Prostate gland (tissue), 2 donors: Measurements from ENCODE around the gene BOLA1.
A peak's percentile ranks its signal among the peaks of the same experiment; 100 is the strongest.

Experiments
- POLR2AphosphoS5 ChIP-seq: sonication (generic); formaldehyde crosslinking; IDR thresholded peaks from one replicate; pipeline ENCODE4 v1.6.1; 2017; ENCODE audit warnings: antibody characterized with exemption
- TF ChIP-seq, protein P1 (sequence below), 4 experiments: fragments of 200-600 bp in 2 of 4; fragments of 450-650 bp in 2 of 4; sonication (generic) in 2 of 4; IDR thresholded peaks; 1 replicate in 3 of 4; 2 replicates in 1 of 4; pipeline ENCODE4 v1.5.1; 2016 to 2019; ENCODE audit warnings: antibody characterized with exemption in 4 of 4, mild to moderate bottlenecking in 2 of 4, moderate library complexity in 2 of 4

DNA sequence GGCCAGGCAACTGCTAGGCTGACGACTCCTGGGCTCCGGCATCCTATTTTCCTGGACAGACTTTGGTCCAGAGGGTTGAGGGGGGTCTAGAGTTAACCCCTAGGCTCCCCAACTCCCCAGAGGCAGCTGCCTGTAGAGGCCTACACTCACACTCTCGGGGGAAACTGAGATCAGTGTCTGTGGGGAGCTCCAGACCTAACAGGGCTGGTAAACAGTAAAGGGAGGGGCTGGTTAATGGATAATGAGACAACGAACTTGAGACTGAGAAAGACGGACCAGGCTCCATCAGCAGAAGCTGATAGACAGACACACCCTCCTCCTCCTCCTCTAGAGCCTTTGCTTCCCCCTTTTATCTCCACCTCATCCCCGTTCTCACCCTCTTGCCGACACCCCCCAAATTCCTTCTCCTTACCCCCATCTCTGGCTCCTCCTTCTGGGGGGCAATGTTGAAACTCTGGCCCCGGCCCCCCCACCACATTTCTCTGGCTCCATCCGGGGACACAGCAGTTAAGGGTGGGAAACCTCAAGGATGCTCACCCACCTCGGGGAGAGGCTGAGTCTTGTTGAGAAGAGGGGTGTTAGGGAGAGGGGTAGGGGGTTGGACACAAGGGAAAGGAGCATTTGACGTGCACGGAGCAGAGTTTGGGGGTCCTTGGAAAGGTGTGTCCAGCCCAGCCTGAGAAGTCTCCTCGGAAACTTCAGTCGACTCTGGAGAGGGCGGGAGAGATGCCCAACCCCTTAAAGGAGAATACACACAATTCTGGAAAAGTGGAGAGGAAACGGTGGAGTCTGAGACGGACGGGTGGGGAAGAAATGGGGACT, 37.0 kb downstream of the BOLA1 start, which contains the start of gene MTMR11:
- TF ChIP-seq, protein P1, sequence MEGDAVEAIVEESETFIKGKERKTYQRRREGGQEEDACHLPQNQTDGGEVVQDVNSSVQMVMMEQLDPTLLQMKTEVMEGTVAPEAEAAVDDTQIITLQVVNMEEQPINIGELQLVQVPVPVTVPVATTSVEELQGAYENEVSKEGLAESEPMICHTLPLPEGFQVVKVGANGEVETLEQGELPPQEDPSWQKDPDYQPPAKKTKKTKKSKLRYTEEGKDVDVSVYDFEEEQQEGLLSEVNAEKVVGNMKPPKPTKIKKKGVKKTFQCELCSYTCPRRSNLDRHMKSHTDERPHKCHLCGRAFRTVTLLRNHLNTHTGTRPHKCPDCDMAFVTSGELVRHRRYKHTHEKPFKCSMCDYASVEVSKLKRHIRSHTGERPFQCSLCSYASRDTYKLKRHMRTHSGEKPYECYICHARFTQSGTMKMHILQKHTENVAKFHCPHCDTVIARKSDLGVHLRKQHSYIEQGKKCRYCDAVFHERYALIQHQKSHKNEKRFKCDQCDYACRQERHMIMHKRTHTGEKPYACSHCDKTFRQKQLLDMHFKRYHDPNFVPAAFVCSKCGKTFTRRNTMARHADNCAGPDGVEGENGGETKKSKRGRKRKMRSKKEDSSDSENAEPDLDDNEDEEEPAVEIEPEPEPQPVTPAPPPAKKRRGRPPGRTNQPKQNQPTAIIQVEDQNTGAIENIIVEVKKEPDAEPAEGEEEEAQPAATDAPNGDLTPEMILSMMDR (IDR thresholded peaks at IDR 0.05): no peak
- TF ChIP-seq POLR2AphosphoS5: peak; percentile 18
